Gastrocnemius medialis (tissue), 4 donors: ENCODE data around the gene AMFR. TPM values are rescaled to one million over a fixed set of nuclear protein-coding genes. Genes with fewer than 3 reads are reported as not detected.
A peak's percentile ranks its signal among the peaks of the same experiment; 100 is the strongest.

Experiments used
- ATAC-seq, 2 donors: fragments of 150-250 bp; one replicate each; pipeline ENCODE4 v1.9.1; 2016
- DNase-seq, 2 donors: peaks; one replicate each; pipeline ENCODE4 v3.0.0-alpha.2; 2019
- H3K27ac ChIP-seq, 4 donors: fragments of 200-600 bp; sonication (generic); 1 replicate in 1 of 4; 2 replicates in 3 of 4; pipeline ENCODE4 v1.5.1; 2016 to 2018; ENCODE audit warnings: mild to moderate bottlenecking in 2 of 4, moderate library complexity in 1 of 4
- H3K27me3 ChIP-seq, 3 donors: fragments of 200-600 bp; sonication (generic) in 2 of 3; 1 replicate in 1 of 3; 2 replicates in 2 of 3; pipeline versions ENCODE4 v1.5.1 to v1.6.0; 2016 to 2019; ENCODE audit warnings: mild to moderate bottlenecking in 1 of 3, moderate library complexity in 1 of 3
- H3K36me3 ChIP-seq, 2 donors: fragments of 200-600 bp; sonication (generic) in 1 of 2; one replicate each; pipeline ENCODE4 v1.5.1; 2017 to 2018
- H3K4me1 ChIP-seq, 2 donors: fragments of 200-600 bp; sonication (generic) in 1 of 2; one replicate each; pipeline ENCODE4 v1.5.1; 2016 to 2017; ENCODE audit warnings: mild to moderate bottlenecking in 2 of 2
- H3K4me3 ChIP-seq, 4 donors: fragments of 200-600 bp; sonication (generic) in 3 of 4; 1 replicate in 1 of 4; 2 replicates in 3 of 4; pipeline ENCODE4 v1.5.1; 2016 to 2019; ENCODE audit warnings: mild to moderate bottlenecking in 2 of 4
- H3K9me3 ChIP-seq, 3 donors: fragments of 200-600 bp; sonication (generic) in 2 of 3; 1 replicate in 1 of 3; 2 replicates in 2 of 3; pipeline ENCODE4 v1.5.1; 2016 to 2019
- POLR2A ChIP-seq, 2 donors: fragments of 450-650 bp; IDR thresholded peaks; one replicate each; pipeline ENCODE4 v1.6.1; 2017; ENCODE audit warnings: antibody characterized with exemption in 2 of 2, mild to moderate bottlenecking in 2 of 2, moderate library complexity in 2 of 2
- in situ Hi-C, 4 donors: fragments of 200-750 bp; cut with MboI; loops; one replicate each; pipeline versions ENCODE4 v1.15.0 to v1.8.0; 2017; ENCODE audit warnings: low sequenced_read_pairs in 4 of 4
- intact Hi-C: fragments of 100-400 bp; cut with DNase I; formaldehyde crosslinking; loops from one replicate; pipeline ENCODE4 v1.15.1; 2023; ENCODE audit warnings: low total_unique reads
- total RNA-seq, 4 donors: library from RNA; depleted of rRNA; stranded (reverse); fragments of >200 nt; gene quantifications; one replicate each; pipeline versions ENCODE4 v1.1.0 to v1.2.3, GENCODE V29; 2016
- TF ChIP-seq, protein P1 (sequence below), 5 experiments: fragments of 450-650 bp in 3 of 5; fragments of 200-600 bp in 2 of 5; sonication (generic) in 2 of 5; IDR thresholded peaks in 4 of 5; conservative IDR thresholded peaks in 1 of 5; 1 replicate in 4 of 5; 2 replicates in 1 of 5; pipeline ENCODE4 v1.5.1; 2016 to 2019; ENCODE audit warnings: antibody characterized with exemption in 5 of 5, mild to moderate bottlenecking in 3 of 5, moderate library complexity in 3 of 5

AMFR gene
- total RNA-seq, 4 donors from 2014 or later, result 349 to 951 (median 571) TPM

GRCh38 chr16:56357765-56358322, 67.5 kb downstream of the AMFR start:
- Histone ChIP-seq H3K4me3 (no peak overlapping the region), H3K27me3 (no peaks in the 10 kb centered on the region), H3K27ac (peak overlapping the region; percentile 24 to 58 (median 56)), H3K9me3 (no peaks in the 10 kb centered on the region), H3K36me3 (peaks cover 0 to 12% of the 10 kb centered on the region in 2 donors), H3K4me1 (peaks cover 21 to 36% of the 10 kb centered on the region in 2 donors)
- TF ChIP-seq, protein P1, sequence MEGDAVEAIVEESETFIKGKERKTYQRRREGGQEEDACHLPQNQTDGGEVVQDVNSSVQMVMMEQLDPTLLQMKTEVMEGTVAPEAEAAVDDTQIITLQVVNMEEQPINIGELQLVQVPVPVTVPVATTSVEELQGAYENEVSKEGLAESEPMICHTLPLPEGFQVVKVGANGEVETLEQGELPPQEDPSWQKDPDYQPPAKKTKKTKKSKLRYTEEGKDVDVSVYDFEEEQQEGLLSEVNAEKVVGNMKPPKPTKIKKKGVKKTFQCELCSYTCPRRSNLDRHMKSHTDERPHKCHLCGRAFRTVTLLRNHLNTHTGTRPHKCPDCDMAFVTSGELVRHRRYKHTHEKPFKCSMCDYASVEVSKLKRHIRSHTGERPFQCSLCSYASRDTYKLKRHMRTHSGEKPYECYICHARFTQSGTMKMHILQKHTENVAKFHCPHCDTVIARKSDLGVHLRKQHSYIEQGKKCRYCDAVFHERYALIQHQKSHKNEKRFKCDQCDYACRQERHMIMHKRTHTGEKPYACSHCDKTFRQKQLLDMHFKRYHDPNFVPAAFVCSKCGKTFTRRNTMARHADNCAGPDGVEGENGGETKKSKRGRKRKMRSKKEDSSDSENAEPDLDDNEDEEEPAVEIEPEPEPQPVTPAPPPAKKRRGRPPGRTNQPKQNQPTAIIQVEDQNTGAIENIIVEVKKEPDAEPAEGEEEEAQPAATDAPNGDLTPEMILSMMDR (IDR thresholded peaks at IDR 0.05 in 4 of 5, conservative IDR thresholded peaks at IDR 0.05 in 1 of 5), result no peak
- no peak for TF ChIP-seq POLR2A (IDR thresholded peaks at IDR 0.05)
- peak; percentile 29 to 59 for ATAC-seq
- DNase-seq, result peak; percentile 37 to 73
- intact Hi-C loops, result loop anchor here (5.0 kb wide), 1 partner anchor 34 kb away; no protein-coding TSS in a partner anchor
- in situ Hi-C loops, result no loop called here

- Histone ChIP-seq H3K4me3 (peak overlapping the region; percentile 46 to 58 (median 49)), H3K27me3 (no peaks in the 10 kb centered on the region), H3K27ac (peak overlapping the region; percentile 24 to 58 (median 56)), H3K9me3 (no peaks in the 10 kb centered on the region), H3K4me1 (peaks cover 21 to 36% of the 10 kb centered on the region in 2 donors), H3K36me3 (peaks cover 0 to 6% of the 10 kb centered on the region in 2 donors)
- TF ChIP-seq, protein P1 (IDR thresholded peaks at IDR 0.05 in 4 of 5, conservative IDR thresholded peaks at IDR 0.05 in 1 of 5), result no peak
- no peak for TF ChIP-seq POLR2A (IDR thresholded peaks at IDR 0.05)
- DNase-seq, result peak; percentile 1 to 37
- in situ Hi-C loops, result no loop called here
- ATAC-seq, result peak in 1 of 2 donors; percentile 8
- intact Hi-C loops, result loop anchor here (5.0 kb wide), 1 partner anchor 35 kb away; no protein-coding TSS in a partner anchor
Measured at GRCh38 chr16:56357241-56357764, 68.0 kb downstream of the AMFR start.

DNA sequence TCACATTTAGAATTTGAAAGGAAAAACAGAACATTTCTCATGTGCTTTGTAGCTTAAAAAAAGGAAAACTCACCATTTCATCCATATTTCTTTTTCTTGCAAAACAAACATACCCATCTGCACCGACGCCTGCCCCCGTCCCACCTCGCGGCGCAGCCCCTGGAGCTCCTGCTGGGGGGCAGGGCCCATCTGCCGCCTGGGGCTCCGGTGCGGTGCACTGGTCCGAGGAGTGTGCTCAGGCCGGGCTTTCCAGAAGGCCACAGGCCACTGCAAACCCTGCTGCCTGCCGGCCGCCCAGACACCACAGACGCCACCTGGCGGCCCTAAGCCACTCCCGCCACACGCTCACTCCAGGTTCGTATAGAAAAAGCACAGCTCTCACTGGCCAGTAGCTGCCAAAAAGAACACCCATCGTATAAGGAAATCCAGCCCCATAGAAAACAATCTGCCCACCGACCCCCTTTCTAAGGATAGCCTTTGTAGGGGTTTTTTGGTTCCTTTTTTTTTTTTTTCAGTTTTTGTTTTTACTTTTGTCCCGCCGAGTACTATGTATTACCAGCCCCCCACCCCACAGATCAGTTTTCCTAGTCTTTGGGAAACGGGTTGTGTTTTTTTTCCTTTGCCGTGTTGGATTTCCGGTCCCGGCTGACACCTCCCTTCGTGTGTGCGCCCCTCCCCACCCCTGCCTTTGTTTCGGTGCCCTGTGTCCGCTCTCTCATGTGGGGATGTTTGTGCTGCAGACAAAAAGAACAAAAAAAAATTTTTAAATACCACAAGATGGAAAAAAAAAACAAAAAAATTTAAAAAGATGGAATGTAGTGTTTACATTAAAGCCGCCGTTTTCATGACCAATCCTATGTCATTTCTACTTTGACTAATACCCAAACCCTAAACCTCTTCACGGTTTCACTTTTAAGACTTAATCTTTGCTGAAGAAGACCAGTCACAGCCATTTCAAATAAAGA, 68.8 kb downstream of the AMFR start:
- TF ChIP-seq, protein P1 (IDR thresholded peaks at IDR 0.05 in 4 of 5, conservative IDR thresholded peaks at IDR 0.05 in 1 of 5), result peak; percentile 60 to 94 (median 77)
- no peak for TF ChIP-seq POLR2A (IDR thresholded peaks at IDR 0.05)

GRCh38 chr16:56355786-56356275, 69.5 kb downstream of the AMFR start:
- H3K4me1 ChIP-seq, result peaks cover 21 to 36% of the 10 kb centered on the region in 2 donors
- no peak for TF ChIP-seq POLR2A (IDR thresholded peaks at IDR 0.05)
- TF ChIP-seq, protein P1 (IDR thresholded peaks at IDR 0.05 in 4 of 5, conservative IDR thresholded peaks at IDR 0.05 in 1 of 5), result no peak
- peak; percentile 1 to 26 for DNase-seq
- no peaks in the 10 kb centered on the region for H3K9me3 ChIP-seq
- H3K27ac ChIP-seq, result peak overlapping the region in 1 of 4 donors; percentile 58
- ATAC-seq, result no peak
- intact Hi-C loops (loop anchor here (5.0 kb wide), 1 partner anchor 36 kb away; no protein-coding TSS in a partner anchor), in situ Hi-C loops (no loop called here)
- no peaks in the 10 kb centered on the region for H3K36me3 ChIP-seq
- H3K4me3 ChIP-seq, result peak overlapping the region in 2 of 4 donors; percentile 51 to 58
- H3K27me3 ChIP-seq, result no peaks in the 10 kb centered on the region

More for the DNA sequence above, 68.8 kb downstream of the AMFR start:
- H3K4me1 ChIP-seq, result peaks cover 21 to 36% of the 10 kb centered on the region in 2 donors
- peak overlapping the region; percentile 46 to 58 (median 49) for H3K4me3 ChIP-seq
- peak overlapping the region; percentile 24 to 58 (median 56) for H3K27ac ChIP-seq
- DNase-seq, result peak; percentile 56 to 82
- H3K27me3 ChIP-seq, result no peaks in the 10 kb centered on the region
- ATAC-seq, result peak; percentile 69 to 74
- no peaks in the 10 kb centered on the region for H3K9me3 ChIP-seq
- intact Hi-C loops (loop anchor here (5.0 kb wide), 1 partner anchor 36 kb away; no protein-coding TSS in a partner anchor), in situ Hi-C loops (no loop called here)
- no peaks in the 10 kb centered on the region for H3K36me3 ChIP-seq
